ENCODE measurements around the gene CAPN14.

CAPN14 gene

DNA sequence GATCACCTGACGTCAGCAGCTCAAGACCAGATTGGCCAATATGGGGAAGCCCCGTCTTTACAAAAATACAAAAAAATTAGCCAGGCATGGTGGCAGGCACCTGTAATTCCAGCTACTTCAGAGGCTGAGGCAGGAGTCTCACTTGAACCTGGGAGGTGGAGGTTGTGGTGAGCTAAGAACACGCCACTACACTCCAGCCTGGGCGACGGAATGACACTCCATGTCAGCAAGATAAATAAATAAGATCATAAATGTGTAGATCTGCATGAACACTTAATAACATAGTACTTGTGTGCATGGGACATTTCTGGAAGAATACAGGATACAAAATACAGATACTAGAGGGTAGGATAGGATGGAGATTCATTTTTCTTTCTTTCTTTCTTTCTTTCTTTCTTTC, 25.7 kb upstream of the CAPN14 start:
- Histone ChIP-seq H3K9me3 (ENCODE audit: control insufficient read depth in 2 of 2, low read length in 2 of 2) (no peaks in the 10 kb centered on the region), H3K4me3 (ENCODE audit: low read length in 2 of 2) (no peak overlapping the region), H3K36me3 (ENCODE audit: control insufficient read depth in 2 of 2, insufficient read depth in 2 of 2, low read length in 2 of 2) (no peaks in the 10 kb centered on the region), H3K27me3 (ENCODE audit: control insufficient read depth in 2 of 2, insufficient read depth in 2 of 2, low read length in 2 of 2) (no peaks in the 10 kb centered on the region), H3K4me1 (ENCODE audit: control insufficient read depth in 2 of 2, insufficient read depth in 2 of 2, low read length in 2 of 2) (no peaks in the 10 kb centered on the region), H3K9ac (ENCODE audit: low read depth in 1 of 2, low read length in 2 of 2) (no peak overlapping the region), H3K27ac (ENCODE audit: low read depth in 2 of 2, low read length in 2 of 2) (no peak overlapping the region)

DNA sequence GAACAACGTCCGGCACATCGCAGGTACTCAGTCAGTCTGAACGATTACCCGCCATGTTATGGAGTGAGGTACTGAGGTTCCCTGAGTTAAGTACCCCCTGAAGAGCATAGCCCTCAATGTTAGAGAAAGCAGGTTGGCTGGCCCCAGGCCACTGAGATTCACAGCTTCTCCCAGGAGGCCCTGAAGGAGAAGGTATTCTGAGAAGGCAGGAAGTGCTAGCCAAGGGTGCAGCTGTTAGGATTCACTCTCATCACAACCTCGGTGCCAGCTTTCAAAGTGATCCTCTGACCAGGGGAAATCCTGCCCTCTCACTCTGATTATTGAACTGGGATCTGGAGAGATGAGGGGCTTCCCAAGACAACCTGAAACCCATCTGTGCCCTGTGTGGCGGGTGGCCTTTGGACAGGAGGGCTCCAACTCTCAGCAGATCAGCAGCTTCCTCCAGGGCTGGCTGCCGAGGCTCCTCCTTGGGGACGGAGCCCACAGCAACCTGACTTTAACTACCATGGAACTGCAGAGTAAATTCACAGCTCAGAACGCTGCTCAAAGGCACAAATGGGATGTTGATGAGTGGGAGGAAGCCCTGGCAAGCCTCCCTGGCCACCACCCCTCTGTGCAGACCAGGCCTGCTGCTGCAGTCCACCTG, 24.4 kb upstream of the CAPN14 start:
- H3K27me3 ChIP-seq (ENCODE audit: control insufficient read depth in 2 of 2, insufficient read depth in 2 of 2, low read length in 2 of 2): no peaks in the 10 kb centered on the region
- H3K4me3 ChIP-seq (ENCODE audit: low read length in 2 of 2): no peak overlapping the region

DNA sequence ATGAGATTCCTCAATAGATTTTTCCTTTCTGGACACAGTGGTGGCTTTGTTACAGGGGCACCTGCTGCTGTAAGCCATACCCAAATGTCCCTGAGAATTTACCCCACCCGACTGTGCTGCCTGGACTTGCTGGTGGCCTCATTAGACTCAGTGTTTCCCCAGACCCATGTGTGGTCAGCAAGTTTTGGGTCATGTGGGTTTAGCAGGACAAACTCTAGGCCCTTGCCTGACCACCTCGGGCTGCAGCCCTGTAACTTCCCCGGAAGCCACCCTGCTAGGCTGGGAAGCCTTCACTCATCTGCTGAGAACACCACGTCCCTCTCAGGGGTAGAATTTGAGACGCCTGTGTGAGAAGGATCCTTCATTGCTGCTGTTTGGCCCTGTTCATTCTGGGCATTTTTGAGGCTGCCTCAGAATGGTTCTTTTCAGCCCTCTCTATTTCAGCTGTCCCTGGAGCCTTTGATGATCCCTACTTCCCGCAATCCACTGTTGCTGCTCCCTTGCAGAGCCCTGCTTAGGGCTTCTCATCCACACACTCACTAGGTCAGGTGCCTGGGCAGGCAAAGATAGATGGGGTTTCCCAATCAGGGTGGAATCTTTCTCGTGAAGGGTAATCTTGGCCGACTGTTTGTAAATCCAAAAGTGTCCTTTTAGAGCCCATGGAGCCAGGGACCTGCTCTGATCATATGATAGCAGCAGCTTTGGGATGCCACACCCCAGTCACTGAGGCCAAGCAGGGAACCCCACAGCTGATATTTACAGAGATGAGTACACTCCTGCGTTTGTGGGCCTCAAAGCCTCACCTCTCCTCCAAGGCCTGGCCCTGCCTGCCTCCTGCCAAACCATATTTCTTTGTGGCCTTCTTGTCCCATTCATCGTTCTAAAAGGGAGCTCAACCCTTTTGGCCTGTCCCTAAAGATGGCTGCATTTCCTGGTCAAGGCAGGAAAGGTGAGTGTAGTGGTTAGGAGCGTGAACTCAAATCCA, 23.4 kb upstream of the CAPN14 start:
- no peaks in the 10 kb centered on the region for H3K27me3 ChIP-seq (ENCODE audit: control insufficient read depth in 2 of 2, insufficient read depth in 2 of 2, low read length in 2 of 2)
- no peaks in the 10 kb centered on the region for H3K4me1 ChIP-seq (ENCODE audit: control insufficient read depth in 2 of 2, insufficient read depth in 2 of 2, low read length in 2 of 2)
- no peak overlapping the region for H3K27ac ChIP-seq (ENCODE audit: low read depth in 2 of 2, low read length in 2 of 2)
- H3K9me3 ChIP-seq (ENCODE audit: control insufficient read depth in 2 of 2, low read length in 2 of 2): no peaks in the 10 kb centered on the region
- no peak overlapping the region for H3K9ac ChIP-seq (ENCODE audit: low read depth in 1 of 2, low read length in 2 of 2)
- H3K36me3 ChIP-seq (ENCODE audit: control insufficient read depth in 2 of 2, insufficient read depth in 2 of 2, low read length in 2 of 2): no peaks in the 10 kb centered on the region
- no peak overlapping the region for H3K4me3 ChIP-seq (ENCODE audit: low read length in 2 of 2)

More for the DNA sequence above, 24.4 kb upstream of the CAPN14 start:
- Histone ChIP-seq H3K9me3 (ENCODE audit: control insufficient read depth in 2 of 2, low read length in 2 of 2) (no peaks in the 10 kb centered on the region), H3K36me3 (ENCODE audit: control insufficient read depth in 2 of 2, insufficient read depth in 2 of 2, low read length in 2 of 2) (no peaks in the 10 kb centered on the region), H3K27ac (ENCODE audit: low read depth in 2 of 2, low read length in 2 of 2) (no peak overlapping the region), H3K4me1 (ENCODE audit: control insufficient read depth in 2 of 2, insufficient read depth in 2 of 2, low read length in 2 of 2) (no peaks in the 10 kb centered on the region), H3K9ac (ENCODE audit: low read depth in 1 of 2, low read length in 2 of 2) (no peak overlapping the region)

DNA sequence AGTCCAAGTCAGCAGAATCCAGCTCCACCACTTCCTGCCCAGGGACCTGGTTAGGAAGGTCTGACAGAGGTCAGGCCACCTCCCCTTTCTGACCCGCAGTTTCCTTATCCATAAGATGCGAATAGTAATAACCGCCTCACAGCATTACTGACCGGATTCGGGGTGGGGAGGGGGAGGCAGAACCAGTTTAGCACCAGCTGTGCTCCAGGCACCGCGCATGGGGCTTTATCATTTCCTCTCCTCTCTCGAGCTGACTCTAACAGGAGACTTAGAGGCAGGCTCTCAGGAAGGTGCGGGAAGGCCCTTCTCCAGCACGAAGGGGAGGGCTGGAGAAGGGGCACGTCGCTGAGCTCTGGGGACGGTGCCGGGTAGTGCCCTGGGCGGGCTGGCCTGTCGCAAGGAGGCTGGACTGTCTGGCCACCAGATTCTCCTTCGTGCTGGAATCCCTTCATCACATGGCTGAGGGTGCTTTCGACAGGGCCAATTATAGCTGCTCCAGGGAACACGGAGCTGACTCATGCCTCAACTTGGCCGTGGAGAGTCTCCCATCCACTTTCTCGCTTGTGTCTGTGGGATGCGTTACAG, 22.4 kb upstream of the CAPN14 start:
- Histone ChIP-seq H3K9me3 (ENCODE audit: control insufficient read depth in 2 of 2, low read length in 2 of 2) (no peaks in the 10 kb centered on the region), H3K4me1 (ENCODE audit: control insufficient read depth in 2 of 2, insufficient read depth in 2 of 2, low read length in 2 of 2) (no peaks in the 10 kb centered on the region), H3K27ac (ENCODE audit: low read depth in 2 of 2, low read length in 2 of 2) (no peak overlapping the region), H3K27me3 (ENCODE audit: control insufficient read depth in 2 of 2, insufficient read depth in 2 of 2, low read length in 2 of 2) (no peaks in the 10 kb centered on the region), H3K4me3 (ENCODE audit: low read length in 2 of 2) (no peak overlapping the region), H3K9ac (ENCODE audit: low read depth in 1 of 2, low read length in 2 of 2) (no peak overlapping the region), H3K36me3 (ENCODE audit: control insufficient read depth in 2 of 2, insufficient read depth in 2 of 2, low read length in 2 of 2) (no peaks in the 10 kb centered on the region)

DNA sequence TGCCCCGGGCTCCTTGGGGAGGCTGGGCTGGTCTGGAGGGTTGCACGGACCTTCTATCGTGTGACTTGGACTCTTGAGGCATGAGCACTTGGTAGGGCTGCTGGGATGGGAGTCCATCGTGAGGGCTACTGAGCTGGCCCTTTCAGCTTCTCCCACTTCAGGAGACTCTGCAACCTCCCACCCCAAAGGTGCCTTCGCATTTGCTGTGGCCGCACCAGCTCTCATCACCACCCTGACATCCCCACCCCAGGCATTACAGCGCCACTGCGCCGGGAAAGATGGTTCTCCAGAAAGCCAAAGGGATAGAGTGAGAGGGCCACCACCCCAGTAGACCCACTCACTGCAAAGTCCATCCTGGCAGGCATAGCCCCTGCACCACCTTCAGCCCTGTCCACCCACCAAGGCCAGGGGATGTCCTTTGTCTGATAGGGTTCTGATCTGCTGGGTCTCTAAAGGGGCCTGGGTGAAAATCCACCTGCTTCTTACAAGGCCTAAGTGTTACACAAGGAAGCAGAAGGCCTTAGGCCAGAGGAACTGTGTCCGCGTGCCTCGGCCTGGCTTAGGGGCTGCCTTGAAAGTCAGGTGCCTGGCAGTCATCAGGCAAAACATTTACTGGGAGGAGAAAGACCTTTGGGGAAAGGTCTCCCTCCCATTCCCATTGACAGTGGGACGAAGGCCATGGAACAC, 21.7 kb upstream of the CAPN14 start:
- no peak overlapping the region for H3K4me3 ChIP-seq (ENCODE audit: low read length in 2 of 2)
- H3K27me3 ChIP-seq (ENCODE audit: control insufficient read depth in 2 of 2, insufficient read depth in 2 of 2, low read length in 2 of 2): no peaks in the 10 kb centered on the region
- H3K4me1 ChIP-seq (ENCODE audit: control insufficient read depth in 2 of 2, insufficient read depth in 2 of 2, low read length in 2 of 2): no peaks in the 10 kb centered on the region
- no peaks in the 10 kb centered on the region for H3K36me3 ChIP-seq (ENCODE audit: control insufficient read depth in 2 of 2, insufficient read depth in 2 of 2, low read length in 2 of 2)
- no peak overlapping the region for H3K9ac ChIP-seq (ENCODE audit: low read depth in 1 of 2, low read length in 2 of 2)
- H3K27ac ChIP-seq (ENCODE audit: low read depth in 2 of 2, low read length in 2 of 2): no peak overlapping the region
- H3K9me3 ChIP-seq (ENCODE audit: control insufficient read depth in 2 of 2, low read length in 2 of 2): no peaks in the 10 kb centered on the region

DNA sequence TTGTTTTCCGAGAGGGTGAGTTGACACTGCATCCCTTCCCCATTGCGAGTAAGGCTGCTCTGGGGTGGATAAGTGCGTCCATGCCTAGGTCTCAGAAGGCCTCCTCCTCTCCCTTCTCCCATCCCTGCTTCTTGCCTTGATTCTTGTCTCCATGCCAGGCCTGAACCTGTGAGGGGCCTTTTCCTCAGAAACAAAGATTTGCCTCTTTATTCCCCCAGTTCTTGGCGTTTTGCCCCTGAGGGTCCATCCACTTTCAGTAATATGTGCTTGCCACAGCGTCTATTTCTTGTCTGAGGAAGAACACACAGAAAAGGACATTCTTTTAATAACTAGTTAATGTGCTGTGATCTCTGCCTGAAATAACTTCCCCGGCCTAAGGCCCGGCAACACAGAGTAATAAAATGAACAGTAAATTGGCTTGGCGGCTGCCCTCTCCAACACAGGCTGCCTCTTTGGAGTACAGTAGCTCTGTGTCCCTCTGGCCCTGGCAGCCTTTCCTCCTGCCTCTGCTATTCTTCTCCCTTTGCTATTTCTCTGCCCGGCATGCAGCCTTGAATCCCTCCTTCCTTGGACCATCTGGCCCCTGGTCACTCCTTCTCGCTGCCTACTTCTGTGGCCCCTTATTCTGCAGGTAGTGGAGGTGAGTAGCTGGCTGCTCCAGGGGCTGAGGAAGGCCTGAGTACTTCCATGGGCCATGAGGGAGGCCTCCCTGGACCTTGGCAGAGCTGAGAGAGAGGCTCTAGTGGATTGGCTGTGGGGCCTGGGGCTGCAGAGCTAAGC, 21.0 kb upstream of the CAPN14 start:
- Histone ChIP-seq H3K9me3 (ENCODE audit: control insufficient read depth in 2 of 2, low read length in 2 of 2) (no peaks in the 10 kb centered on the region), H3K4me3 (ENCODE audit: low read length in 2 of 2) (no peak overlapping the region), H3K27me3 (ENCODE audit: control insufficient read depth in 2 of 2, insufficient read depth in 2 of 2, low read length in 2 of 2) (no peaks in the 10 kb centered on the region), H3K27ac (ENCODE audit: low read depth in 2 of 2, low read length in 2 of 2) (no peak overlapping the region), H3K4me1 (ENCODE audit: control insufficient read depth in 2 of 2, insufficient read depth in 2 of 2, low read length in 2 of 2) (no peaks in the 10 kb centered on the region), H3K9ac (ENCODE audit: low read depth in 1 of 2, low read length in 2 of 2) (no peak overlapping the region), H3K36me3 (ENCODE audit: control insufficient read depth in 2 of 2, insufficient read depth in 2 of 2, low read length in 2 of 2) (no peaks in the 10 kb centered on the region)

DNA sequence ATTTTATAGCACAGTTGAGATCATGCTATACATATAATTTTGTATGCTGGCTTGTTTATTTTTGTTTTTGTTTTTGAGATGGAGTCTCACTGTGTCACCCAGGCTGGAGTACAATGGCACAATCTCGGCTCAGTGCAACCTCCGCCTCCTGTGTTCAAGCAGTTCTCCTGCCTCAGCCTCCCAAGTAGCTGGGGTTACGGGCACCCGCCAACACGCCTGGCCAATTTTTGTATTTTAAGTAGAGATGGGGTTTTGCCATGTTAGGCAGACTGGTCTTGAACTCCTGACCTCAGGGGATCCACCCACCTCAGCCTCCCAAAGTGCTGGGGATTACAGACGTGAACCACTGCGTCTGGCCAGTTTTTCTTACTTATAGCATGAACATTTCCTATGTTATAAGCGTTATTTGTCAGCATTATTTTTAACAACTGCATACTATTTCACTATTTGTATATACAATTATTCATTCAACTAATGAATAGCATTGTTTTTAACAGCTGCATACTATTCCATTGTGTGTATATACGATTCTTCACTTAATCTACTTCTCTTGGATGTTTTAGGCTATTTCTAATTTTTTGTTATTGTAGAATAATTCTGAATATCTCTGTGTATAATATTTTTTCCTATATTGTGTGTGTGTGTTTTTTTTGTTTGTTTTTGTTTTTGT, 20.2 kb upstream of the CAPN14 start:
- Histone ChIP-seq H3K27me3 (ENCODE audit: control insufficient read depth in 2 of 2, insufficient read depth in 2 of 2, low read length in 2 of 2) (no peaks in the 10 kb centered on the region), H3K9me3 (ENCODE audit: control insufficient read depth in 2 of 2, low read length in 2 of 2) (no peaks in the 10 kb centered on the region), H3K27ac (ENCODE audit: low read depth in 2 of 2, low read length in 2 of 2) (no peak overlapping the region), H3K4me3 (ENCODE audit: low read length in 2 of 2) (no peak overlapping the region), H3K4me1 (ENCODE audit: control insufficient read depth in 2 of 2, insufficient read depth in 2 of 2, low read length in 2 of 2) (no peaks in the 10 kb centered on the region), H3K36me3 (ENCODE audit: control insufficient read depth in 2 of 2, insufficient read depth in 2 of 2, low read length in 2 of 2) (no peaks in the 10 kb centered on the region), H3K9ac (ENCODE audit: low read depth in 1 of 2, low read length in 2 of 2) (no peak overlapping the region)

DNA sequence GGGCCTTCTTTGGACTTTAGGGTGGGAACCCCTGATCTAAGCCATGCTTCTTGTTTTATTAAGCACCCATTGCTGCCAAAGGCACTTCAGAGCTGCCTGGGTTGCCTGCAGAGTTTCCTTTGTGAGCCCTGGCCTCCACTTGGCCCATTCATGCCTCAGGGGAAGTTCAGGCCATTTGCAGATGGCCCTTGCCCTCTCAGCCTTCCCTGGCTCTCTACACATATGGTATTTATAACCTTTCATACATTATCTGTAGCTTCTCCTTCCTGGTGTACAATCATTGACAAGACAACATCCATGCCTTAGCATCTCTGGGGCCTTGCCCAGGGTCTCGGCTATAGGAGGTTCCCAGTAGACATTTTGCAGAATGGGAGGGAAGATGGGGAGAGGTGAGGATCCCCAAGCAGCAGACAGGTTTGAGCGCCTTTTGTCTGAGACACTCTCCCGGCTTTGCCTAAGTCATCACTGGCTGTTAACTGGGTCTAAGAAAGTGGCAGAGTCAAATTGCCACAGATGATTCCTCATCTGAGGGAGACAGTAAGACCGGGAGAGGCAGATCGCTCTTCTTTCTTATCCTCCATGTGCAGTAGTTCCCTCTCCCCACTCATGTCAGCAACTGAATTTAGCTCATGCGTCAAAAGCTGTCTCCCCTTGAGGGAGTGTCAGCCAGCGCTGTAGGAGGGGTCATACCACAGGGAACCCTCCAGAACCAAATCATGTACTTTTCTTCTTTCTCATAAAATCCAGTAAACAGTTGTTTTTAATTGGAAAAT, 19.3 kb upstream of the CAPN14 start:
- Histone ChIP-seq H3K4me1 (ENCODE audit: control insufficient read depth in 2 of 2, insufficient read depth in 2 of 2, low read length in 2 of 2) (no peaks in the 10 kb centered on the region), H3K9me3 (ENCODE audit: control insufficient read depth in 2 of 2, low read length in 2 of 2) (no peaks in the 10 kb centered on the region), H3K27me3 (ENCODE audit: control insufficient read depth in 2 of 2, insufficient read depth in 2 of 2, low read length in 2 of 2) (no peaks in the 10 kb centered on the region), H3K9ac (ENCODE audit: low read depth in 1 of 2, low read length in 2 of 2) (no peak overlapping the region), H3K27ac (ENCODE audit: low read depth in 2 of 2, low read length in 2 of 2) (no peak overlapping the region), H3K4me3 (ENCODE audit: low read length in 2 of 2) (no peak overlapping the region), H3K36me3 (ENCODE audit: control insufficient read depth in 2 of 2, insufficient read depth in 2 of 2, low read length in 2 of 2) (no peaks in the 10 kb centered on the region)

DNA sequence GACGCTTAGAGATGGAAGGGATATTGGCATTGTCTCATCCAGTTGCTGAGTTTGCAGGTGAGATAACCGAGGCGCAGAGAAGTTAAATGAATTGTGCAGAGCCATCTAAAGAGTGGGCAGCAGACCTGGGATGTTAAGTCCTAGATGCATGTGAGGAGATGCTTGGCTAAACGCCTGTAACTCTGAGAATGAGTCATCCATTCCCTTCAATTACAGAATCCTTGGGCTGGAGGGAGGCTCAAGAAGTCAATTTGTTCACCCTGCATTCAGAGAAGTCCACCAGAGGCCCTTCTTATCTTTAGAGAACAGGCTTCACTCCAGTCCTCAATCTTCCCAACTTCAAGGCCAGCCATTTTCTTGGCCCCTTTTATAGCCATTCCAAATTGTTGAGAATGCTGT, 18.2 kb upstream of the CAPN14 start:
- no peak overlapping the region for H3K27ac ChIP-seq (ENCODE audit: low read depth in 2 of 2, low read length in 2 of 2)
- no peaks in the 10 kb centered on the region for H3K36me3 ChIP-seq (ENCODE audit: control insufficient read depth in 2 of 2, insufficient read depth in 2 of 2, low read length in 2 of 2)
- H3K4me3 ChIP-seq (ENCODE audit: low read length in 2 of 2): no peak overlapping the region
- no peaks in the 10 kb centered on the region for H3K4me1 ChIP-seq (ENCODE audit: control insufficient read depth in 2 of 2, insufficient read depth in 2 of 2, low read length in 2 of 2)
- no peaks in the 10 kb centered on the region for H3K27me3 ChIP-seq (ENCODE audit: control insufficient read depth in 2 of 2, insufficient read depth in 2 of 2, low read length in 2 of 2)
- no peaks in the 10 kb centered on the region for H3K9me3 ChIP-seq (ENCODE audit: control insufficient read depth in 2 of 2, low read length in 2 of 2)
- H3K9ac ChIP-seq (ENCODE audit: low read depth in 1 of 2, low read length in 2 of 2): no peak overlapping the region
